Activated T-helper 1 cell treated with anti-CD3 and anti-CD28 coated beads, Interleukin-12 subunit alpha, Interleukin-12 subunit beta, Interleukin-2, Interleukin-4 antibody, amounts not matched to agents 30 ng/mL and 10 ng/mL and 1 ng/mL, durations not matched to agents 14 hours and 24 hours and 36 hours (primary cell): Measurements from ENCODE around the gene GGN. TPM values are rescaled to one million over a fixed set of nuclear protein-coding genes. Genes with fewer than 3 reads are reported as not detected.
"Not testable (repeated sequence)": the region's sequence is repeated elsewhere in the genome, so short reads cannot be mapped to it uniquely, and the experiment has no call there.

Experiments
- DNase-seq: peaks from one replicate; pipeline ENCODE4 v3.0.0; 2021; ENCODE audit warnings: low spot score
- H3K27ac Mint-ChIP-seq: one replicate; pipeline ENCODE4 v1.8.0; 2021; ENCODE audit warnings: mild to moderate bottlenecking, mixed read lengths
- H3K27me3 Mint-ChIP-seq: one replicate; pipeline ENCODE4 v1.8.0; 2022; ENCODE audit warnings: mild to moderate bottlenecking, moderate library complexity, mixed read lengths; ENCODE audit not compliant: insufficient read depth
- H3K36me3 Mint-ChIP-seq: one replicate; pipeline ENCODE4 v1.8.0; 2021; ENCODE audit warnings: low read depth, mixed read lengths
- H3K4me1 Mint-ChIP-seq: one replicate; pipeline ENCODE4 v1.8.0; 2021; ENCODE audit warnings: low read depth, mixed read lengths
- H3K4me3 Mint-ChIP-seq: one replicate; pipeline ENCODE4 v1.8.0; 2021; ENCODE audit warnings: mild to moderate bottlenecking, moderate library complexity, mixed read lengths
- H3K9me3 Mint-ChIP-seq: one replicate; pipeline ENCODE4 v1.8.0; 2021; ENCODE audit warnings: mixed read lengths
- intact Hi-C: fragments of 100-400 bp; cut with micrococcal nuclease; formaldehyde crosslinking; loops from one replicate; pipeline ENCODE4 v1.15.1; 2024
- total RNA-seq: library from RNA; stranded (reverse); gene quantifications from 2 replicates; pipeline ENCODE4 v1.2.3, GENCODE V29; 2022

The GGN gene
- total RNA-seq, 1 donor from 2014 or later: 0.39 TPM

GRCh38 chr19:38377052-38377451 is 10.8 kb downstream of the GGN start:
- intact Hi-C loops: no loop called here
- peaks cover 31% of the 10 kb centered on the region for H3K4me1 Mint-ChIP-seq
- peaks cover 37% of the 10 kb centered on the region for H3K36me3 Mint-ChIP-seq
- H3K4me3 Mint-ChIP-seq: peak overlapping the region; percentile 100
- H3K27ac Mint-ChIP-seq: peak overlapping the region; percentile 65
- H3K27me3 Mint-ChIP-seq: no peaks in the 10 kb centered on the region
- no peak for DNase-seq
- no peaks in the 10 kb centered on the region for H3K9me3 Mint-ChIP-seq

- no peak for DNase-seq
- intact Hi-C loops: no loop called here
- H3K27me3 Mint-ChIP-seq: no peaks in the 10 kb centered on the region
- H3K36me3 Mint-ChIP-seq: peaks cover 34% of the 10 kb centered on the region
- H3K9me3 Mint-ChIP-seq: no peaks in the 10 kb centered on the region
- H3K4me1 Mint-ChIP-seq: peaks cover 31% of the 10 kb centered on the region
- peak overlapping the region; percentile 65 for H3K27ac Mint-ChIP-seq
- H3K4me3 Mint-ChIP-seq: peak overlapping the region; percentile 100
Observed at GRCh38 chr19:38376576-38376975, 11.3 kb downstream of the GGN start.

GRCh38 chr19:38375748-38376147 is 12.1 kb downstream of the GGN start:
- Mint-ChIP-seq H3K27ac (peak overlapping the region; percentile 99), H3K4me1 (peaks cover 31% of the 10 kb centered on the region), H3K9me3 (no peaks in the 10 kb centered on the region), H3K36me3 (peaks cover 34% of the 10 kb centered on the region), H3K4me3 (peak overlapping the region; percentile 100), H3K27me3 (no peaks in the 10 kb centered on the region)
- intact Hi-C loops: no loop called here
- no peak for DNase-seq

GRCh38 chr19:38375098-38375493 is 12.7 kb downstream of the GGN start:
- Mint-ChIP-seq H3K27ac (peak overlapping the region; percentile 99), H3K27me3 (peaks cover under 1% of the 10 kb centered on the region), H3K4me1 (peaks cover 31% of the 10 kb centered on the region), H3K36me3 (peaks cover 28% of the 10 kb centered on the region), H3K4me3 (peak overlapping the region; percentile 100), H3K9me3 (no peaks in the 10 kb centered on the region)
- intact Hi-C loops: no loop called here
- DNase-seq: no peak

GRCh38 chr19:38374332-38375097 is 13.3 kb downstream of the GGN start, which contains the start of gene PSMD8:
Gene PSMD8, plus strand, starts transcription at chr19:38374571. Its CDS starts 31 bp downstream, at chr19:38374602.
- Mint-ChIP-seq H3K4me1 (peaks cover 31% of the 10 kb centered on the region), H3K27me3 (peaks cover 3% of the 10 kb centered on the region), H3K36me3 (peaks cover 27% of the 10 kb centered on the region), H3K9me3 (no peaks in the 10 kb centered on the region), H3K27ac (peak within 1 kb of the TSS; percentile 99), H3K4me3 (peak within 1 kb of the TSS; percentile 100)
- peak; percentile 98 for DNase-seq
- intact Hi-C loops: loop anchor here (1.0 kb wide), 12 partner anchors 12 to 525 kb away; partner anchors contain the start of genes EIF3K, NFKBIB, SIPA1L3 and SIRT2

- Mint-ChIP-seq H3K27ac (peak overlapping the region; percentile 93), H3K36me3 (peaks cover 21% of the 10 kb centered on the region), H3K4me1 (peaks cover 31% of the 10 kb centered on the region), H3K27me3 (peaks cover 6% of the 10 kb centered on the region), H3K9me3 (no peaks in the 10 kb centered on the region), H3K4me3 (peak overlapping the region; percentile 100)
- no peak for DNase-seq
- intact Hi-C loops: loop anchor here (1.0 kb wide), 12 partner anchors 12 to 525 kb away; partner anchors contain the start of genes EIF3K, NFKBIB, SIPA1L3 and SIRT2
Observed at GRCh38 chr19:38373907-38374331, 13.9 kb downstream of the GGN start.

- Mint-ChIP-seq H3K27ac (no peak overlapping the region), H3K4me3 (no peak overlapping the region), H3K27me3 (peaks cover 6% of the 10 kb centered on the region), H3K9me3 (no peaks in the 10 kb centered on the region), H3K36me3 (peaks cover 14% of the 10 kb centered on the region), H3K4me1 (peaks cover 21% of the 10 kb centered on the region)
- no peak for DNase-seq
- intact Hi-C loops: no loop called here
Observed at GRCh38 chr19:38371081-38371480, 16.8 kb downstream of the GGN start.

- Mint-ChIP-seq H3K4me3 (no peak overlapping the region), H3K27me3 (peaks cover 6% of the 10 kb centered on the region), H3K27ac (no peak overlapping the region), H3K36me3 (peaks cover 7% of the 10 kb centered on the region), H3K9me3 (no peaks in the 10 kb centered on the region), H3K4me1 (peaks cover 13% of the 10 kb centered on the region)
- intact Hi-C loops: no loop called here
- DNase-seq: no peak
Observed at GRCh38 chr19:38370299-38370698, 17.5 kb downstream of the GGN start.

GRCh38 chr19:38369584-38369983 is 18.2 kb downstream of the GGN start:
- H3K36me3 Mint-ChIP-seq: peaks cover under 1% of the 10 kb centered on the region
- no peak overlapping the region for H3K4me3 Mint-ChIP-seq
- no peak overlapping the region for H3K27ac Mint-ChIP-seq

GRCh38 chr19:38367041-38367440 is 20.8 kb downstream of the GGN start:
- Mint-ChIP-seq H3K9me3 (no peaks in the 10 kb centered on the region), H3K36me3 (no peaks in the 10 kb centered on the region), H3K27me3 (peaks cover 6% of the 10 kb centered on the region), H3K4me1 (peaks cover 6% of the 10 kb centered on the region), H3K27ac (no peak overlapping the region), H3K4me3 (no peak overlapping the region)
- no peak for DNase-seq
- intact Hi-C loops: no loop called here

More at GRCh38 chr19:38369584-38369983, 18.2 kb downstream of the GGN start:
- peaks cover 6% of the 10 kb centered on the region for H3K4me1 Mint-ChIP-seq
- peaks cover 6% of the 10 kb centered on the region for H3K27me3 Mint-ChIP-seq
- no peak for DNase-seq
- intact Hi-C loops: no loop called here
- H3K9me3 Mint-ChIP-seq: no peaks in the 10 kb centered on the region

- Mint-ChIP-seq H3K27me3 (peaks cover 26% of the 10 kb centered on the region), H3K4me1 (peaks cover 22% of the 10 kb centered on the region), H3K4me3 (peak overlapping the region; percentile 61)
- H3K9me3 Mint-ChIP-seq, DNase-seq, H3K36me3 Mint-ChIP-seq, H3K27ac Mint-ChIP-seq: not testable (repeated sequence)
- intact Hi-C loops: loop anchor here (1.0 to 2.0 kb wide), 6 partner anchors 11 to 487 kb away; partner anchors contain the start of genes GGN, PSMD8, SIPA1L3 and SPRED3
Observed at GRCh38 chr19:38362946-38363688, 24.7 kb downstream of the GGN start.

GRCh38 chr19:38362076-38362945 is 25.5 kb downstream of the GGN start:
- Mint-ChIP-seq H3K36me3 (no peaks in the 10 kb centered on the region), H3K4me3 (peak overlapping the region; percentile 90), H3K9me3 (no peaks in the 10 kb centered on the region), H3K27ac (peak overlapping the region; percentile 81), H3K4me1 (peaks cover 22% of the 10 kb centered on the region), H3K27me3 (peaks cover 29% of the 10 kb centered on the region)
- intact Hi-C loops: loop anchor here (1.0 to 2.0 kb wide), 6 partner anchors 12 to 488 kb away; partner anchors contain the start of genes GGN, PSMD8, SIPA1L3 and SPRED3
- peak; percentile 84 for DNase-seq
